RPMI7951 (cell line): ENCODE measurements around the gene TMEM212. TPM values are rescaled to one million over a fixed set of nuclear protein-coding genes. Genes with fewer than 3 reads are reported as not detected.
"Not testable (repeated sequence)": the region's sequence is repeated elsewhere in the genome, so short reads cannot be mapped to it uniquely, and the experiment has no call there.

ENCODE experiments used
- DNase-seq: peaks from one replicate; pipeline ENCODE4 v3.0.0-alpha.2; 2012; ENCODE audit warnings: low read depth
- total RNA-seq: library from RNA; depleted of rRNA; stranded (reverse); fragments of >200 nt; shearing (Covaris generic); gene quantifications from 2 replicates; pipeline ENCODE4 v1.2.3, GENCODE V29; 2014; rRNA removed

The TMEM212 gene
- total RNA-seq, 1 experiment from 2014 or later: not detected

DNA sequence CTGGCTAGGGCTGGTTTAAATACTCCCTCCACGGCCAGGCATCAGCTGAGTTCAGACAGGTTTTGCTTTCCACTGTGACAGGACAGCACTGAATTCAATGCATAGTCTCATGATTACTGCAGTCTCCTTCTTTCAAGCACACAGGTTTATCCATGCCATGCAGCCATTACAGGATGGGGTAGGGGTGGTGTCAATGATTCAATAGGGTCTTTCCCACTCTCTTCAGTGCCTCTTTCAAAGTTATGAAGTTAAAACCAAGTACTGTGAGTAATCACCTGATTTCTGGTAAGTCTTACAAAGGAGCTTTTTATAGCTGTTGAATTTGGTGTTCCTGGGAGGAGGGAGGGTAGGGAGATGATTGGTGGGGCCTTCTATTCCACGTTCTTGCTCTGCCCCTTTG is 47.2 kb downstream of the TMEM212 start:
- no peak for DNase-seq

DNA sequence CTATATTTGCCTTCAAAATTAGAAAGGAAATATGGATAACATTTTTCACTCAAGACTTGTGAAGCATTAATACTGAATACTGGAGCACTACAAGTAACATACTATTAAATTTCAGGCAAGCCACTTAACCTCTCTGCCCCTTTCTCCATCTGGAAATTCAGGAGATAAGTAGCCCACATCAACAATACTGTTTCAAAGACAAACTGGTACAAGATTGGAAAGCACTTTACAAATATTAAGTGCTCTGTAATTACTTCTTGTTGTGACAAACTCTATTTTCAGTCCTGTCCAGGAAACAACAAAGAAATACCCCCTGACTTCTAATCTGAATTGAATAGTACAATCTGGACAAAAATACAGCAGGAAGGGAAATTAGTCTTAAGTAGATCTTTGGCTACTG is 49.3 kb downstream of the TMEM212 start:
- no peak for DNase-seq

DNA sequence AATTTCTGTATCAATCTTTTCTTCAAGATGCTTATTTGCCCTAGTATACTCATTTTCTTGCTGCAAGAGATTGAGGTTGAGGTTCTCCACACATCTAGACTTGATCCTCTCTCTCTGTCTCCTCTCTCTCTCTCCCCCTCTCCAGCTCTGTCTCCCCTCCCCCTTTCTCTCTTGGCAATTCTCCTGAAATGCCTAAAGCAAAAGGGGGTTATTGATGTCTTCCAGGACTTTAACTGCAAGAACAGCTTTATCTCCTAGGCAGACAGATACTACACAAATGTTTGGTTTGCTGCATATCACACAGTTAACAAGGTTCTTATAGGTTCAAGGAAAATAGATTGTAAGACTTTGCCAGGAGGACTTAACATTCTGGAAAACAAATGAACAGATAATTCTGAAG is 52.1 kb downstream of the TMEM212 start:
- no peak for DNase-seq

- DNase-seq: no peak
These were observed 52.8 kb downstream of the TMEM212 start for GRCh38 chr3:171895900-171896299.

DNA sequence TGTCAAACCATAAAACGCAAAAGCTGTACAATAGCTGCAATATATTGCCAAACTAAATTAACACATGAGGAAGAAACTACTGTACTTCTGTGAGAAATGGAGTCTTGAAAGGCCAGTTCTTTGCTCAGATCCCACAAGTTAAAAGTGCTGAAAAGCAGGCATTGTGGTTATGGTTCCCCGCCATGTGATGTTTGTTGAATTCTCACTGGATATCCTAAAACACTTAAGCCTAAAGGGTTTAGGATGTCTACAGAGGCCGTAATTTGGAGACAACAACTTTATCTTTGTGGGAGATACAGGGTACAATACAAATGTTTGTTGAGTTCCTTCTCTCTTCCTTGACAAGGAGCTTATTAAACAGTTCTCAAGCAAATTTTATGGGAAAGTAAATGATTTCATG is 53.2 kb downstream of the TMEM212 start:
- no peak for DNase-seq

DNA sequence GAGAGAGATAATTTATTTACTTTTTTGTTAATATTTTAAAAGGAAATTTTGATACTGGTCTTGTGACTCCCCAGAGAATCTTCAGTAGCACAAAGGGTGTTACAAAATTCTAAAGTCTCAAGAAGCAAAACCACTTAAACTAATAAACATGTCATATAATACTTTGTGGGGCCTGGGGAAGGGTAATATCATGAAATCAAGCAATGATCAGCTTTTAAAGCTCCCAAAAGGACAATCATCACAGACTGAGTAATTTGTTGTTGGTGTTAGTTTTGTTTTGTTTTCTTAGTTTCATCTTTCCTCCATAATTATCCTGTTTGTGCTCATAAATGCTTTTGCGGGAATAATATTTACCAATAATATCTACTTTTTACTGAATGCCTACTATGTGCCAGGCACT is 55.0 kb downstream of the TMEM212 start:
- DNase-seq: no peak

- DNase-seq: no peak
These were observed 57.3 kb downstream of the TMEM212 start for GRCh38 chr3:171900446-171900845.

- DNase-seq: no peak
These were observed 58.6 kb downstream of the TMEM212 start for GRCh38 chr3:171901615-171902312.

DNA sequence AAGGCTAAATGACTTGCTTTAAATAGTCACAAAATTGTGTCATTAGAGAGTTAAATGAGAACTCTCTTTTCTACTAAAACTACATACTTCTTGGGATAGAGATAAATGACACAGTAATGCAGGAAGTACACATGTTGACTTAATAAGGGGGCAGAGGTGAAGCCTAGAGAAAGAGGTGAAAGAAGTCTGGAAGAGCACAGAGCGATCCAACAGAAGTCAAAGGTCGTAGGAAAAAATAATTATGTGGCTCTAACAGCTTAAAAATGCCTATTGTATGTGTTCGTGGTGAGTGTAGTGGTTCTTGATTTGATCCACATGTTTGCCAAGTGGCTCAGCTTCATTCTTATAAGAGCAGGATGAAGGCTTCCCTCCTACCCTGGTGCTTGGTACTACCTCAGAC is 61.7 kb downstream of the TMEM212 start:
- no peak for DNase-seq

DNA sequence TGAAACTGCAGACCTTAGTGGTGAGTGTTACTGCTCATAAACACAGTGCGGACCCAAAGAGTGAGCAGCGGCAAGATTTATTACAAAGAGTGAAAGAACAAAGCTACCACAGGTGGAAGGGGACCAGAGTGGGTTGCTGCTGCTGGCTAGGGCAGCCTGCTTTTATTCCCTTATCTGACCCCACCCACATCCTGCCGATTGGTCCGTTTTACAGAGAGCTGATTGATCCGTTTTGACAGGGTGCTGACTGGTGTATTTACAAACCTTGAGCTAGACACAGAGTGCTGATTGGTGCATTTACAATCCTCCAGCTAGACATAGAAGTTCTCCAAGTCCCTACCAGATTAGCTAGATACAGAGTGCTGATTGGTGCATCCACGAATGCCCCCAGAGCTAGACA is 63.4 kb downstream of the TMEM212 start:
- not testable (repeated sequence) for DNase-seq

- no peak for DNase-seq
These were observed 64.0 kb downstream of the TMEM212 start for GRCh38 chr3:171906951-171907676.

- DNase-seq: no peak
These were observed 64.6 kb downstream of the TMEM212 start for GRCh38 chr3:171907761-171908160.

DNA sequence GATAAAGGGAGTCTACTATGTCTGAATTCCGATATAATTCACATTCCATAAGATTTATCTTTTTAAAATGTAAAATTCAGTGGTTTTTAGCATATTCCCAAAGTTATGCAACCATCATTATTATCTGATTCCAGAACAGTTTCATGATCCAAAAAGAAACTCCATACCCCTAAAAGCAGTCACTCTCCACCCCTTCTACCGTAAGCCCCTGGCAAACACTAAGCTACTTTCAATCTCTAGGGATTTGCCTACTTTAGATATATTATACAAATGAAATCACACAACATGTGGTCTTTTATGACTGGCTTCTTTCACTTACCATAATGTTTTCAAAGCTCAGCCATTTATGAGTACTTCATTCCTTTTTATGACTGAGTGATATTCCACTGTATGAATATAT is 65.6 kb downstream of the TMEM212 start:
- no peak for DNase-seq

Other genes with a start within 250 kb of the TMEM212 start
- gene PLD1, start 32.9 kb upstream of the TMEM212 start, total RNA-seq: 9.7 and 10.9 TPM in 2 replicates
- gene FNDC3B, start 196.2 kb downstream of the TMEM212 start, total RNA-seq: 60.6 and 64.6 TPM in 2 replicates